ENCODE data around the gene MRPS34.

The MRPS34 gene

DNA sequence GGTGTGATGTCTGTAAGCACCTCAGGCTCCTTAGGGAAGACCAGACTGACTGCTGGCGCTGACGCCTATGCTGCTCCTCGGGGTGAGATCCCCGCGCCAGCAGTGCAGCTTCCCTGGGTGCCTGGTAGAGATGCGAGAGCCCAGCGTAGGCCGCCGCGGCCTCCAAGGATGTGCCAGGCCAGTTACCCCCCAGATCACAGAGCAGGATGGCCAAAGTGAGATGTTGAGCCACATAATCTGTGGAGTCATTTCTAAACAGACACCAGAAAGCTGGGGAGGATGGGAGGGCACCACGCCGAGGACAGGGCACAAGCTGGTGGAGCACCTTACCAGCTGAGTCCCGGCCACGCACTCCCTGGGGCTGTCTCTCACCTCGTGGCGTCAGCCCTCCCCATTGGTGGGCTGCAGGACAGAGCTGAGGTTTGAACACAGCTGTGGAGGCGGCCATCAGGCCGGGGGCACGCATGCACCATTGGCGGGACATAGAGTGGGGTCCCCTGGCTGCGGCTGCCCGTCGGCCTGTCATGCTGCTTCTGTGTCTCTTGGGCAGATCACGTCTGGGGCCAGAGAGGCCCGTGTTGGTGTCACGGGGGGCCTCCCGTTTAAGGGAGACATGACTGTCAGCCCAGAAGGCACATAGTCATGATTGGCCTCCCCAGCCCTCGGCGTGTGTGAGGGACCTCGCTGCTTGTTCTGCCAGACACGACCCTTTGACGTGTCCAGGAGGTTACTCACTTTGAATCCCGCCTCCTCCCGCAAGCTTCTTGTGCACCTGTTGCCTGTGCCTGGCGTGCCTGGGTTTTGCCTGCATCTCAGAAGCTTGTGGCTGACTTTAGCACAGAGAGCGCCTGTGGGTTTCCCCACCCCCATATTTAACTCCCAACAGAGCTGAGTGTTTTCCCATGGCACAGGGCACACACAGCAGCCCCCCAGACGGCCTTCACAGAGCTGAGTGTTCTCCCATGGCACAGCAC is 45.0 kb downstream of the MRPS34 start:
- no peak for DNase-seq (ENCODE audit: low read depth)

DNA sequence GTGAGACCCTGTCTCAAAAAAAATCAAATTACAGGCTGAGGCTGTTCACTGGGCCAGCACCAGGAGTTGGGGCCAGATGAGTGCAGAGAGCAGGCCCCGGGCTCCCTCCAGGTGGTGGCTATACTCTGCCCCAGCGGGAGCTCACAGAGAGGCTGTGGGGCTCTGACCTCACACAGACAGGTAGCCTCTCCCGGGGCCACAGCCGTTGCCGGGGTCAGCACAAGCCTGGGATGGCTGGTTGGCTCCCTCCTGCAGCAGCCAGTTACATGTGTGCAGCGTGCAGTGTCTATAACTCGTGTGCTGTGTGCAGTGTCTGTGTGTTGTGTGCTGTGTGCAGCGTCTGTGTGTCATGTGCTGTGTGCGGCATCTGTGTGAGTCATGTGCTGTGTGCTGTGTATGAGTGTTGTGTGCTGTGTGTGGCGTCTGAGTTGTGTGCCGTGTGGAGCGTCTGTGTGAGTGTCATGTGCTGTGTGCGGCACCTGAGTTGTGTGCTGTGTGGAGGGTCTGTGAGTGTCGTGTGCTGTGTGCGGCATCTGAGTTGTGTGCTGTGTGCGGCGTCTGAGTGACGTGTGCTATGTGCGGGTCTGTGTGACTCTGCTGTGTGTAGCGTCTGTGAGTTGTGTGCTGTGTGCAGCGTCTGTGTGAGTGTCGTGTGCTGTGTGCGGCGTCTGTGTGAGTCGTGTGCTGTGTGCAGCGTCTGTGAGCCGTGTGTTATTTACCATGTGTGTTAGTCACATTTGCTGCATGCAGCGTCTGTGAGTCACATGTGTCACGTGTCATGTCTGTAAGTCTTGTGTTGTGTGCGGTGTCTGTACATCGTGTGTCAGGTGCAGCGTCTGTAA is 46.1 kb downstream of the MRPS34 start:
- DNase-seq (ENCODE audit: low read depth), result no peak

DNA sequence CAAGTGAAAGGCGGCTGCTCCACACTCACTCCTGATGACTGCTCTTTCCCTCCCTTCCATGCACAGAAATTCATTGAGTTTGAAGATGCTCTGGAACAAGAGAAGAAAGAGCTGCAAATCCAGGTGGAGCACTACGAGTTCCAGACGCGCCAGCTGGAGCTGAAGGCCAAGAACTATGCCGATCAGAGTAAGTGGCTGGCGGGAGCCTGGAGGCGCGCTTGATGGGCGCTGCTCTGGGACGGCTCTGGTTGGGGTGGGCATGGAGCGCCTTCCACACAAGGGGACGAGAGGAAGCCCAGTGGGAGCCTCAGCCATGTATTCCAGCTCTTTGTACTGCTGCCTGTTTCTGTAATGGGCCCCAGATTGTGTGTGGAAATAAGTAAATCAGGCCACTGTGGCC is 48.4 kb downstream of the MRPS34 start:
- DNase-seq (ENCODE audit: low read depth), result no peak

DNA sequence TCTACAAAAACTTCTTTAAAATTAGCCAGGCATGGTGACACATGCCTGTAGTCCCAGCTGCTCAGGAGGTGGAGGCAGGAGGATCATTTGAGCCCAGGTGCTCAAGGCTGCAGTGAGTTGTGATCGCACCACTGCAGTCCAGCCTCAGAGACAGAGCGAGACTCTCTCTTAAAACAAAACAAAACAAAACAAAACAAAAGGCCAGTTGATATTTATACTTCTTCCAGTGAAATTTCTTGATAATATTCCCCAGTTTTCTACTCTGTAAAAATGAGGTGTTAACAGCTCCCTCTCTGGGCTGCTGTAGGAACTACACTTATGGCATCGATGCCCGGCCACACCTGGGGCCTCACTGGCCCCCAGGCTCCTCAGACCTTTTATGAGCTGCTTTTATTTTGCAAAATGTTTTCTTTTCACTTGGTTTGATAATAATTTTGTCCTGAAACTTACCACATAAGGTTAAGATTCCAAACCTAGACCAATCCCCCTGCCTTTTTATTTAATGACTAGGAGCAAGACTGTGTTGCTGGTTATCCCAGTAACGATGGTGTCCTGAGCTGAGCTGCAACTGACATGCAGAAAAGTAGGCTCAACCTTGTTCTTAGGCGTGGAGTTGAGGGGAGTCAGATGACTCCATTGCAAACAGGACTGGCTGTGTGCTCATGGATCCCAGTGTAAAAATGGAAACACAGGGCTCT is 49.3 kb downstream of the MRPS34 start:
- DNase-seq (ENCODE audit: low read depth), result peak; percentile 12

Measured in stimulated activated CD8-positive, alpha-beta memory T cell treated with anti-CD3 and anti-CD28 coated beads, Interleukin-12 subunit alpha, Interleukin-12 subunit beta, amount 100 ng/mL, for 1 hour (primary cell).